IPS-NIHi7 (cell line): ENCODE measurements around the gene SND1.

Experiments
- DNase-seq: peaks from one replicate; pipeline ENCODE4 v3.0.0; 2012; ENCODE audit warnings: mixed read lengths; ENCODE audit errors: extremely low spot score

The SND1 gene

DNA sequence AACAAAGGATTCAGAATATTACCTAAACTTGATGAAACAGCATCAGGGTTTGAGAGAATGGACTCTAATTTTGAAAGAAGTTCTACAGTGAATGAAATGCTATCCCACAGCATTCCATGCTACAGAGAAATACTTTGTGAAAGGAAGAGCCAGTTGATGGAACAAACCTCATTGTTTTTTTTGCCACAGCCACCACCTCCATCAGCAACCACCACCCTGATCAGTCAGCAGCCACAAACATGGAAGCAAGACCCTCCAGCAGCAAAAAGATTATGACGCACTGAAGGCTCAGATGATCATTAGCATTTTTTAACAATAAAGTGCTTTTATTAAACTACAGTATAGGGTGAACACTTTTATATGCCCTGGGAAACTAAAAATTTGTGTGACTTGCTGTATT, 280.5 kb downstream of the SND1 start:
- no peak for DNase-seq

DNA sequence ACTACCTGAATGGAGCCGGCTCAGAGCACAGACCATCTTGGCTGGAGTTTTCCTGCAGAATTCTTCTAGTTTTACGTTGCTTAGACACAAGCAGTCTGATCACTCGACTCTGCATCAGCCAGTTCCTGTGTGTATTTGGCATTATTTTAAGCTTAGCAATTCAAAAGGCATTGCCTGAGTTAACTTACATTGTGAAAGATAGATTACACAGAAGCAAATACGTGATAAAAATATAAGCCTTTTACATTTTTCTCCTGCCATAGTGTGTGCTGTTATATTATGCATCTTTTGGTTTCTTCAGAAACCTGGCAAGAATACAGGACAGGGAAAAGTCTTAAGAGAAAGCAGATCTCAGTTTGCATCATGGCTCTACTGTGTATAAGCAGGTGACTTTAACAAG, 281.2 kb downstream of the SND1 start:
- no peak for DNase-seq

DNA sequence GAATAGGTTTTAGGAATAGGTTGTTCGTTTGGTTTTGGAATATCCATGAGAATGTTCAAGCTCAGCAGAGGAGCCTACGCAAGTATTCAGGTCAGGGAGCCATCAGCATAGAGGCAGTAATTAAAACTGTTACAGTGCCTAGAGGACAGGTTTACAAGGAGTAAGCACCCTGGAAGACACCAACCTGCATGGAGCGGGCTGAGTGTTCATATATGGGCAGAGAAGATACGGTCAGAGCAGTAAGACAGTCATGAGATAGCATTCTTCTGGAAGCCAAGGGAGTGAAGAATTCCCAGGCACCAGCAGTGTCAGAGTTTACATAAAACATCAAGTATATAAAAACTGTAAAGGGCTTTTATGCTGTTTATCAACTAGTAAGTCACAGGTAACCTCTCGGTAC, 282.7 kb downstream of the SND1 start:
- DNase-seq: no peak

DNA sequence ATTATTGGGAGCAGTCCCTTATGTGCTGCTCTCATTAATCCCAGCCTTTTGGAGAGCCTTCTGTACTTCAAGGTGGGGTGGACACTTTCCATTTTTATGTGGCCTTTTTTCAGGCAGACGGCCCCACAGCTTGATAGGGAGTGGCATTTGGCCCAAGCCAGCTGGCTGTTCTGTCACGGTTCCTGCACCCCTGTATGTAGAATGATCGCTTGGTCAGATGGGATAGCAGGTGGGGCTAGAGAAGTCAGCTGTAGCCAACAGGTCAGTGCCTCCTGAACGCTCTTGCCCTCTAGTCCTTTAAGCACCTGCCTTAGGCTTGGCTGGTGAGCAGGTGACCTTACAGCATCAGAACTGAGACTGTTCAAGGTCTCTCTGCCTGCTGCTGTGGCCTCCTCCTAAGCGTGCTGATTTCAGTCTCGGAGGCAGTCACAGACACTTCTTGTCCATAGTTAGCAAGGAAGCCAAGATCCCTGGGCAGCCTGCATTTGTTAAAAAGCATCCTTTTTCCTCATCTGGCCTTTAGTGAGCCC, 283.9 kb downstream of the SND1 start:
- DNase-seq: no peak

DNA sequence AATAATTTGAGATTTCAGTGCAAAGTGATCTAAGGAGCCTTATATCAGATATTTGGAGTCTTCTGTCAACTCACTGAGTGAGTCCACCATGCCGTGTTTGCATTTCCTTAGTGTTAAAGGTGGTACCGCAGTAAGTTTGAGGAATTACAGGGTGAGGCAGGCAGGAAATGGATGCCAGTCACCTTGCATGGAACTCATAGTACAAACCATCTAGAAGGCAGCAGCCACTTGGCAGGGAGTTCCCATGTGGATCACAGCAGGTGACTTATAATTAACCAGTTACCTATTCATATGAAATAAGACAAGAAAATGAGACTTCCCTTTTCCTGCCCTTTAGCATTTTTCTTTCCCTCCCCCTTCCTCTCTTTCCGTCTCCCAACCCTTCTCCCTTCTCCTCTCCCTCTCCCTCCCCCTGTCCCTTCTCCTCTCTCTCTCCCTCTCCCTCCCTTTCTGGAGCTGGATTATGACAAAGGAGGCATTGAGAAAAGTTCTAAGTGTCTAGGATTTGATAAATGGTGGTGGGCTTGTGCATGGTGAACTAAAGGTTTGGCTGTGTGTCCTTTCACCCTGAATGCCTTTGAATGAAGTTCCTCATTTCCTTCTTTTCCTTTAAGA, 285.2 kb downstream of the SND1 start:
- DNase-seq: no peak

DNA sequence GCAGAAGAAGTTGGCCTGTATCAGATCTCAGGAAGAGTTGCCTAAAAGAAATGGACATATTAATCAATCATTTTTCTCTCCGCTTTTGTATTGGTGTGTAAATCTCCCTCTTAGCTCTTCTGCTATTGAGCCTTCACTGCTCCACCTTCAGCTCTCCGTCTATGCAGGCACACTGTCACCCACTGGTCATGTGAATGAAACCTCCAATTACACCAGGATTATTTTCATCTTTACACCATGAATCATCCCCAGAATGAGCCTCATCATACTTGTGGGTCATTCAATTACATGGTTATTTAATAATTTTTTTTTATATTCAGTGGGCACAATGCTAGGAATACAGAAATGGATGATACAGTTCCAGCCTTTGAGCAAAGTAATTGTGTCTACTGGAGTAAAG, 286.6 kb downstream of the SND1 start:
- no peak for DNase-seq

DNA sequence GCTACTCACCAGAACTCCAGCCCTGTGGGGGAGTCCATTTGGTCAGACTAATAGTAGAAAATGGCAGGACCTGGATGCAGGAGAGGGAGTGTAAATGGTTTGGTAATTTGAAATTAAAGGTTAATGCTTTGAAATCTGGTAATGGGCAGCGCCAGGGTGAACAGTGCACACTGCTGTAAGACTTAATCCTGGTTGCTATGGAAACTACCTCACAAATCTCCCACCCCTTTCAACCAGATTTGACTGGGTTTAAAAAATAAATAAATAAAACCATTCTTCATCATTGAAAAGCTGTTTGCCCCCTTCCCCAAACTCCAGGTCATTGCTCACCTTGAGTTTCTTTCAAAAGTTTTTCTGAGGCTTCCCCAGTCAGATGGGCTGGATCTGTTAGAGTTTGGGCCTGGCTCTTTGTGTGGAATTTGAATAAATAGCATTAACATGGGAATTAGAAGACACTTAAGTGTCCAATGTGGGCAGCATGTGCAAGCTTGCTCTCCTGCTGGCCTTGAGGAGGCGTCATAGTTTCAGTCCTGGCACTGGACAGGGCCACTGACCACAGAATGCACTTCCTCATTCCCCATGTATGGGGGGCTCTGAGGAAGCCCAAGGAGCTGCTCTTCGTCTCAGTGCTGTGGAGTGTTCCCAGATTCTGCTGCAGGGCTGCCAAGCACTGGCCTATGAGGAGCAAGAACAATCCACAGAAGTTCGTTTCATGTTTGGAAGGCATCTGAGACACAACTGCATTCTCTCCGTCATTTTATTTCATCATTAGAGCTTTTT, 288.6 kb downstream of the SND1 start:
- DNase-seq: no peak

DNA sequence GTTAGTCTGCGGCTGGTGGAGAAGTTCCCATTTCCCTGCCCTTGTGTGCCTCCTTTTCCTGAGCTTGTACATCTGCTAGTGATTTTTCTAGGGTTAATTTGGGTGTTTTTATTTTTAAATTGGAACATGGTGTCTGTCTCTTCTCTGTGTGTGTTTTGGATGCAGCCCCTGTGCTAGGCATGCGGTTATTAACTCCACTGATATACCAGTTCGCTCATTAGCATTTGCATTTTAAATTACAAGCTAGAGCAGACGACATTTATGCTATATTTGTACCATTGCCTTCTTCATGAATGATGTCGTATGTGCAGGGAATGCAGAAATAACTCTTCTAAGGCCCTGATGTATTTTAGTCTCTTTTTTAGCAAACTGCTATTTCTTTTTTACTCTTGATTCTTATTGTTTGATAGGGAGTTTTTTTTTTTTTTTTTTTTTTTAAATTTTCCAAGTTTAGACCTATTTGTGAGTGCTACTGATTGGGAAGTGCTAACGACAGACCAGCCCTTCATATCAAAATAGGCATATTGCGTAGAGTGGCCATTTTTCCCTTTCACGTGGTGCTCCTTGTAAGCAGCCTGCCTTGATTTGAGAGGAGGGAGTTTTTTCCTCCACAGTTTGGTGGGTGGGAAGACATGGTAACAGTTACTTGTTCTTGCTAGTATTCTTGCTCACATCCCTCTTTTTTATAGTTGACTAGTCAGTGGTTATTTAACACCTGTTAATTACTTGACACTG, 289.6 kb downstream of the SND1 start:
- DNase-seq: no peak

DNA sequence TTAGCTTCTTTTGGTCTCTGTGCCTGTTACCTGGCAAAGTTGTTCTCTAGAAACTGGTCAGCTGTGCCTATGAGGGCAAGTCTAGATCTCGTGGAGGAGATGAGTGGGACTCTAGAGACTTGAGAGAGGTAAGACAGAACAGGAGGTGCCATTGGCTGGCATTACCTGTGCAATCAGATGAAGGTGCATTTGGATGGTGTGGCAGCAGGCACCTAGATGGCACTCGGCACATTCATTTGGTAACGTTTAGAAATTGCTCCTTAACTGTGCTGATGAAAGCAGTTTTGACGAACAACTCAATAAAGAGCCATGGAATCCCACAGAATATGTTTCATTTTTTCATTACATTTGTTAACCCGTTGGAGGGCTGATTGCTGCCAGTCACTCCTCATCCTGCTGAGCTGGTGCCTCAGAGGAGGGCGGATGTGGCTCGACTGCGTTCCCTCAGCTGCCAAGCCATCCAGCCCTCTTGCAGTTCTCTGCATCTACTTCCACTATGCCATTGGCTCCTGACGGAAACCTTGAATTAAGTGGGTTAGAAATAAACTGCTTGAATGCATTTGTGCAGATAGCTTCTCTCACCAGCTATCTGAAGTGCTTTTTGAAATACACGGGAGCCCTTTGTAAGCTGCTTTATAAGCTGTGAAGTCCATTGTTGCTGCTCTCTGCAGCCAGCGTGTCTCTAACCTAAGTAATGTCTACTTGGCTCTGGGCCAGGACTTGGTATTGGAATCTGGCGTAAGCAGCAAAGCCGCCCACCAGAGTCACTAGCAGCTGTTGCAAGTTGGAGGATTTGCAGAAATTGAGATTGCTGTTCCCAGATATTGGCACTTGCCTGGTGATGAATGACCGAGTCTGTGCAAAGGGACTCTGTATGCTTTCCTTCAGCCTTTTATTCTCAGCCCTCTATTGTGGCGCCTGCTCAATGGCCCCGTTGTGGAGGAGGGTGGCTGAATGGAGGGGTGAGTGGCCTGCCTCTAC, 291.8 kb downstream of the SND1 start:
- no peak for DNase-seq

DNA sequence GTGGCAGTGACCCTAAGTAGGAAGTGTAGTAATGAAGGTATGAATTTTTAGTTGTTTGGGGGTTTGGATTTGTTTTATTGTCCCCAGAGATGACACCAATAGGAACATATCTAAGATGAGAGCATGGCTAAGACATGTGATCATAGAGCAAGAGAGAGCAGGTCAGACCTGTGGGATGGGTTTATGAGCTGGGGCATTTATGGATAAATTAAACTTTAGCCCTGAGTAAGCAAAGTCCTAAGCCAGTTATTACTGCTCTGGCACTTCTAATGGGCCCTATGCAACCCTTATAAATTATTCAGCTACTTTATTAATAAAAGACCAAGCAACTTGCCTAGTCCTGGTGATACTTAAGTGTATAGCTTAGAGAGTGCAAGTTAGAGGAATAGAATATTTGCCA, 294.1 kb downstream of the SND1 start:
- DNase-seq: no peak

DNA sequence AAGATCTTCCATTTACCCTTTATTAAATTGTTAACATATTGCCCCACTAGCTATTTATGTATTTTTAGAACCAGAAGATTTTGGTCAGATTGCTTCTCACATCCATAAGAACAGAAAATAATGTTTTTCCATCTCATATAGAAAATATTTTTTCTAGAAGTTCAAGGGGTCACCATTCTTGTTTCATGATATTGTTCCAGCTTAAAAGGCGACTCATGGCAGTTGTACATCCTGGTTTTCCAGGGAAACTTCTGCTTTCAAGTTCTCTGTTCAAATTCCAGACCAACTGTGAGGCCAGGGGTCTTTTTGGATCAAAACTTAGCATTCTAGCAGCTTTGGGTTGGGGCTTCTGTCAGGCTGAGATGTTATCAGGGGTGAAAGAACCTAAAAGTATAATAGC, 294.9 kb downstream of the SND1 start:
- DNase-seq: no peak

DNA sequence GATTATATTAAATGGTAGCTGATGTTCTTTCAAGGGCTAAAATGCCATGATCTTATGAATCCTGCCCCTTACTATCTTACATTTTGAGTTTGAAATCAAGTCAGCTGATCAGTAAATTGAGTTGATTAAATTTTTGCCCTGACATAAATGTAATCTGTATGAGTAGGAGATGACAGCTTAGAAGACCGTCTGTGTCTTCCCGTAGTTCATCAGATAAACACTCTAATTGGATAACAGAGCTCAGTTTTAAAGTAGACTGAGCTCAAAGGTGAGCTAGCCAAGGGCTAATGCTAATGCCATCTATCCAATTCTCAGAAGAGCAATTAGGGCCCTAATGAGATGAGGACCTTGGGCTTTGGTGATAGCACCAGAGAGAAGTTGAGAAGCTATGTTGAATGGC, 296.3 kb downstream of the SND1 start:
- no peak for DNase-seq

DNA sequence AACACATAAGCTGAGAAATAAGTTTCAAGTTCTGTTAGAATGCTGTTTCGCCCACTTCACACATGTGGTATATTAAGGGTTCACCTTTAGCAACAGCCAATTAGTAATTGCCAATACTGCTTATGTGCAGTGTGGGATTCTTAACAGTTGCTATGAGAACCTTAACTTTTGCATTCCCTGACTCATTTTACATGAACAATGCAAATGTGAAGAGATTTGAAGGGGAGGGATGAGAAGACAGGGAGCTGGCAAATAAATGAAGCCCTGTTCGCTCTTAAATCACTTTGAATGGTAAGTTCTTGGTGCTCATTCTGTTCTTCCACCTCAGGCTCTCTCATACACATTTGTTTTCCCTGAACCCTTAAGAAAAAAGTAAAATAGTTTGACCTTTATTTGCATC, 296.9 kb downstream of the SND1 start:
- DNase-seq: no peak

DNA sequence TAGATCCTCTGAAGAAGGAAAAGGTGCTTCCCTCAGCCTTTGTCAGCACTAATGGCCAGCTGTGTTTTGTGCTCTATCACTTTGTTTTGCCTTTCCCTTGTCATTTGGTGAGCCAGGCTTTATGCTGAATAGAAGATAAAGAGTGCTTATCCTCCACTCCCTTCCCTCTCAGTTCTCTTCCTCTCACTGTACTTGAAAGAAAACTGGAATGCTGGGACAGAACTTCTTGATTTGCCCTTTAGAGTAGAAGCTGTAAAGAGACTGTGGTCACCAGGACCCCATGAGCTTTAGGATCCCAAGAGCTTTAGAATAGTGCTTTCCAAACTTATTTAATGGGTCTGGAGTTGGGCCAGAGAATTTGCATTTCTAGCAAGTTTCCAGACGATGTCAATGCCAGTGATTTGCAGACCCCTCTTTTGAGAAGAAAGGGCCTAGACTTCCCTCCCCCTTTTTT, 297.8 kb downstream of the SND1 start:
- DNase-seq: no peak

DNA sequence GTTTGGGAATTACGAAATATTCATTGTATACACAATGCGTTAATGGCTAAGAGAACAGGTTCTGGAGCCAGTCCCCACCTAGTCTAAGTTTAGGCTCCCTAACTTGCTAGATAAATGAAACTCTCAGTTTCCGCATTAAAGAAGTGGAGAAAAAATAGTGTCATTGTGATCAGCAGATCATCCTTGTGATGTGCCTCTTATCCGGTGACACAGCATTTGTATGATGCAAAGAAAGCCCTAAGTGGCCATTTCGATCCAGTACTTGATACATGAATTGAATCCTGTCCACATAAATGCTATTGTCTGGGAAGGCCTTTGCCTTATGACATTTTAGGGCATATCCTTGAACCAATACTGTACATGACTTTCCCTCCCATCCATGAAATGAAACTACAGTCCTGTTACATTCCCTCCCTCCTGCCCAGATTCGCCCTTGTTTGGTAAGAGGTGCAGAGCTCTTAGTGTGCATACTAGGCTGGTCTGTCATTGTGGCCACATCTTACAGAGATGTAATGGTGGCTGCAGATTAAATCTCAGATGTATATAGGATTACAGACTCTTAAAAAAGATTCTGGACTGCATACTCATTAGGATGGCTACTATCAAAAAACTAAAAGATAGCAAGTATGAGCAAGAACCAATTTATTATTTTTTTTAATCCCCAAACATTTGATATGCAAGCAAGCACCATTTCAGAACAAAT, 298.4 kb downstream of the SND1 start:
- no peak for DNase-seq

DNA sequence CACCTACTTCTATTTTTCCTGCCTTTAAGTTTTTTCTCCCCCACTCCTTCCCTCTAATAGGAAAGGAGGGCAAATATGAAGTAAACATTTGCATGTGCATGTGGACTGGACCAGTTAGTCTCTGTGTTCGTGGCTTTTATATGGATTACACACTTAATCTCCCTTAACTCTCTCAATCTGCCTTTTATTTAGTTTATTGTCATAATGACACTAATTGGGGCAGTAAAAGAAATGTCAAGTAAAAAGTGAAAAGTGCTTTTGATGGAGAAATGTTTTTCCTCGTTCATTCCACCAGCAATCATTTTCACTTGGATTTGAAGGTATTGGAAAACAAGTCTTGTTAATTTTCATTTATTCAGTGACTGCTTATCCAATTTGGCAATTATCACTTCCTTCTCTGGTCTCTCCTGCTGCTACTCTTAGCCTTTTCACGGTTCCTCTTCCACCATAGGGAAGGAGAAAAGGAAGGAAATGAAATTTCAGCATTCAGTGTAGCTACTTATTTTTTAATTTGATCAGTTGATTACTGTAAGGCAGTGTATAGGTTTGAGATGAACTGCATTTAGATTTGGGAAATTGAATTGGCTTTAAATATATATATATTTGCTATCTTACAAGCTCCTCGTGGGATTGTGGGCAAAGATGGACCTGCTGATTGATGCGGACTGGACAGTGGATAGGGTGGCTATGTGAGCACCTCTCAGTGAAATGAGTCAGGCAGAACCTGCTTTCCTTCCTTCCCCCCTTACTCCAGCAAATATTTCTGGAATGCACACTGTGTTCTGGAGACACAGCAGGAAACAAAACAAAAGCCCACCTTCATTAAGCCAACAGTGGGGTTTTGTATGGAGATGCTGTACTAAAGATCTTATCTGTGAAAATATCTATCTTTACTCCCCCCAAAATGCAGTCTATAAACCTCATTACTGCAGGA, 301.7 kb downstream of the SND1 start:
- DNase-seq: no peak

DNA sequence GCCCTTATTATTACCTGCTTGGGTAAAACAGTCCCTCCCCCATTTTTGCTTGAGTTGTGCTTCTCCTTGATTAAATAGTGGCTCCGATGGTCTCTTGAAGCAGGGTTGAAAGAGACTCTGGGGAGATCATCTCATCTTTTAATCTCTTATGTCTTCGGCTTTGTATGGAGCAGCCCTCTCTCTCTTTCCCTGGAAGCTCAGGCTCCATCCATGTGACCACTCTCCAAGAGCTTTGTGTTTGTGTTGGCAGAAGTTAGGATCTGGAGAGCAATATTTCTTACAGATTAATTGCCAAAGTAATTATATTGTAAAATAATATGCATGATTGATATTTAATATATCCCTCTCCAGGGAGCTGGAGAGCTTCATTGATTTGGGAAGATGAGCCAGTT, 302.4 kb downstream of the SND1 start:
- no peak for DNase-seq

DNA sequence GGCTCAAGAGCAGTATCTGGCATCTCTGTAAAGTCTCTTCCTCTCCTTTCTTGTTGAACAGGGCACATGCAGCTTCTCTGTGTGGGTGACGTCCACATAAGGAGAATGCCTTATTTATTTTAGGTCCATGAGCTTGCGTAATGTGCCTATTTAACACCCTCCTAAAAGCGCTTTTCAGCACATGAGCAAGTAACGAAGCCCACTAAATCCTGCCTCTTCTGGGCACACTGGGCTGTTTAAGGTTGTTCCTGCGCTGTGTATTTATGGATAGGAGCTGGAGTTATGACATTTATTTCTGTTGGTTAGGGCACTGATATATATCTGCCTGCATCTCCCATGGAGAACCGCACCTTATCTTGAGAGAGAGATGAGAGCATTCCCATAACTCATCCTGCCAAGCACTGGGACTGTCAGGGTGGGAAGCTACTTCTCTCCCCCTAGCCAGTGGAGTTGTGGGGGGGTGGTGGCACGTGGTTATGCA, 303.1 kb downstream of the SND1 start:
- no peak for DNase-seq

DNA sequence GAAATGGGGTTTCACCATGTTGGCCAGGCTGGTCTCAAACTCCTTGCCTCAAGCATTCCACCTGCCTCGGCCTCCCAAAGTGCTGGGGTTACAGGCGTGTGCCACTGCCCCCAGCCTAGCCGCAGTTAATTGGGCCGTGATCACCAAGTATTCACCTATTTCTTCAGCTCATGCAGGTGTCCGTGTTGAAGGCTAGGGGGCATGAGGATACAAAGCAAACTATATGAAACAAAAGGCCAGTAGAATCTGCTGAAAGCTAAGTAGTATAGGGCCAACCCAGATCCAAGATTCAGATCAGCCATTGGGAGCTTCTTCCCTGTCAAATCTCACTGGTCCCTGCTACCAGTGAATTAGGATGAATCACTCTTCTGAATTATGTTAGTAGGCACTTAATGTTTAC, 305.9 kb downstream of the SND1 start:
- DNase-seq: peak; percentile 39

DNA sequence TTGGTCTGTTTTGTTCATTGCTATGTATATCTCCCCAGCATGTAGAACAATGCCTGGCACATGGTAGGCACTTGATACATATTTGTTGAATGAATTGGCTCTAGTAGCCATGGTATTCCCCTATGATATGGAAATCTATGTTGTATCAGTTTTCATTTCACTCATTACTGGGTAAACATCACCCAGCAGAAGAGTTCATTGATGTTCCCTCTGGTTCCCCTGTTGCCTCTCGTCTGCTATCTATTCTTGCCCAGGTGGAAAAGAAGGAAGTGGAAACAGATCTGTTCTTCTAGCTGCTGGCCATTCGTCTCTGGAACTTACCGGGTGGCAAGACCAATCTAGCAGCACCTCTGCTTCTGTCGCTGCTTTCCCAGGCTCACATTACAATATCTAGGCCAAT, 307.8 kb downstream of the SND1 start:
- DNase-seq: no peak
